OCI-LY1 (cell line): ENCODE results near the gene DMRT1.

ENCODE experiments used
- H2AFZ ChIP-seq: fragments of 200-600 bp; sonication (generic), shearing (Covaris generic); 2 replicates; pipeline ENCODE4 v1.6.0; 2014; ENCODE audit warnings: antibody characterized with exemption, mild to moderate bottlenecking, low read length
- H3F3A ChIP-seq: fragments of 200-600 bp; sonication (generic), shearing (Covaris generic); 2 replicates; pipeline ENCODE4 v1.6.0; 2014; ENCODE audit warnings: mild to moderate bottlenecking, antibody characterized with exemption, low read length, moderate library complexity; ENCODE audit not compliant: insufficient read depth
- H3K27ac ChIP-seq: fragments of 200-600 bp; sonication (generic); 2 replicates; pipeline ENCODE4 v1.5.1; 2014; ENCODE audit warnings: low read length, mixed run types, mild to moderate bottlenecking, low read depth; ENCODE audit not compliant: poor library complexity, severe bottlenecking
- H3K27me3 ChIP-seq: fragments of 200-600 bp; sonication (generic); 2 replicates; pipeline ENCODE4 v1.6.0; 2014; ENCODE audit warnings: antibody characterized with exemption, mild to moderate bottlenecking, low read length, moderate library complexity; ENCODE audit not compliant: insufficient read depth
- H3K36me3 ChIP-seq: fragments of 200-600 bp; sonication (generic); 2 replicates; pipeline ENCODE4 v1.6.1; 2014; ENCODE audit warnings: mild to moderate bottlenecking, antibody characterized with exemption, low read length, moderate library complexity, mixed read lengths; ENCODE audit not compliant: insufficient read depth
- H3K4me1 ChIP-seq: fragments of 200-600 bp; sonication (generic); 2 replicates; pipeline ENCODE4 v1.5.1; 2014; ENCODE audit warnings: mild to moderate bottlenecking, low read length, moderate library complexity; ENCODE audit not compliant: insufficient read depth, severe bottlenecking
- H3K4me2 ChIP-seq: fragments of 200-600 bp; sonication (generic), shearing (Covaris generic); 2 replicates; pipeline ENCODE4 v1.6.1; 2014; ENCODE audit warnings: low read length
- H3K4me3 ChIP-seq: fragments of 200-600 bp; sonication (generic); 2 replicates; pipeline ENCODE4 v1.5.1; 2014; ENCODE audit warnings: low read length, low read depth, mild to moderate bottlenecking, mixed read lengths; ENCODE audit not compliant: poor library complexity, severe bottlenecking
- H3K79me2 ChIP-seq: fragments of 200-600 bp; shearing (Covaris generic); 2 replicates; pipeline ENCODE4 v1.6.1; 2016; ENCODE audit warnings: mixed run types, low read length, mixed read lengths; ENCODE audit not compliant: insufficient read depth
- H3K9ac ChIP-seq: fragments of 200-600 bp; sonication (generic), shearing (Covaris generic); 2 replicates; pipeline ENCODE4 v1.6.1; 2014; ENCODE audit warnings: mild to moderate bottlenecking, low read length, mixed read lengths
- H3K9me2 ChIP-seq: fragments of 200-600 bp; sonication (generic), shearing (Covaris generic); 2 replicates; pipeline ENCODE4 v1.6.1; 2014; ENCODE audit warnings: low read depth, mild to moderate bottlenecking, low read length, mixed read lengths
- H3K9me3 ChIP-seq: fragments of 200-600 bp; shearing (Covaris generic); 2 replicates; pipeline ENCODE4 v1.6.1; 2014; ENCODE audit warnings: low read length, mixed read lengths
- H4K20me1 ChIP-seq: fragments of 200-600 bp; sonication (generic), shearing (Covaris generic); 2 replicates; pipeline ENCODE4 v1.6.0; 2016; ENCODE audit warnings: mild to moderate bottlenecking, low read length; ENCODE audit not compliant: insufficient read depth
- CTCF ChIP-seq: fragments of 200-600 bp; sonication (generic), shearing (Covaris generic); IDR thresholded peaks from 2 replicates; pipeline ENCODE4 v1.5.1; 2017; ENCODE audit warnings: mild to moderate bottlenecking, antibody characterized with exemption, low read length, moderate library complexity, mixed read lengths
- EZH2 ChIP-seq: fragments of 200-600 bp; sonication (generic), shearing (Covaris generic); IDR thresholded peaks from 2 replicates; pipeline ENCODE4 v1.8.0; 2017; ENCODE audit warnings: borderline replicate concordance, mixed run types, mild to moderate bottlenecking, antibody characterized with exemption, low read length, moderate library complexity, mixed read lengths

The DMRT1 gene

GRCh38 chr9:922731-923130 is 81.2 kb downstream of the DMRT1 start:
- Histone ChIP-seq H3K9me2 (no peaks in the 10 kb centered on the region), H3K4me2 (no peak overlapping the region), H3K27me3 (no peaks in the 10 kb centered on the region), H3K9me3 (no peaks in the 10 kb centered on the region), H3K9ac (no peak overlapping the region), H3K79me2 (no peaks in the 10 kb centered on the region), H3K4me1 (no peaks in the 10 kb centered on the region), H4K20me1 (no peaks in the 10 kb centered on the region), H2AFZ (no peak overlapping the region), H3K4me3 (no peak overlapping the region), H3K36me3 (no peaks in the 10 kb centered on the region), H3K27ac (no peak overlapping the region), H3F3A (no peaks in the 10 kb centered on the region)
- TF ChIP-seq EZH2 (no peak), CTCF (no peak)

GRCh38 chr9:926976-927375 is 85.5 kb downstream of the DMRT1 start:
- Histone ChIP-seq H3K4me3 (no peak overlapping the region), H3K4me2 (no peak overlapping the region), H3K27ac (no peak overlapping the region), H3F3A (no peaks in the 10 kb centered on the region), H4K20me1 (no peaks in the 10 kb centered on the region), H3K36me3 (no peaks in the 10 kb centered on the region), H3K9ac (no peak overlapping the region), H3K79me2 (no peaks in the 10 kb centered on the region), H3K9me3 (no peaks in the 10 kb centered on the region), H3K4me1 (no peaks in the 10 kb centered on the region), H3K9me2 (no peaks in the 10 kb centered on the region), H3K27me3 (no peaks in the 10 kb centered on the region), H2AFZ (no peak overlapping the region)
- TF ChIP-seq CTCF = no peak

- Histone ChIP-seq H3K4me2 (no peak overlapping the region), H3K4me1 (no peaks in the 10 kb centered on the region)
These were observed 87.0 kb downstream of the DMRT1 start for GRCh38 chr9:928363-929042.

More at GRCh38 chr9:928363-929042, 87.0 kb downstream of the DMRT1 start:
- H4K20me1 ChIP-seq = no peaks in the 10 kb centered on the region
- H3K79me2 ChIP-seq = no peaks in the 10 kb centered on the region
- no peaks in the 10 kb centered on the region for H3K9me2 ChIP-seq
- H3K9me3 ChIP-seq = no peaks in the 10 kb centered on the region
- TF ChIP-seq CTCF (peak; percentile 57), EZH2 (no peak)
- H2AFZ ChIP-seq = no peak overlapping the region
- no peaks in the 10 kb centered on the region for H3K27me3 ChIP-seq
- H3K4me3 ChIP-seq = no peak overlapping the region
- H3K27ac ChIP-seq = no peak overlapping the region
- no peaks in the 10 kb centered on the region for H3F3A ChIP-seq
- no peak overlapping the region for H3K9ac ChIP-seq
- no peaks in the 10 kb centered on the region for H3K36me3 ChIP-seq
